Measurements from ENCODE around the gene ELAVL1.
"Not testable (repeated sequence)": the region's sequence is repeated elsewhere in the genome, so short reads cannot be mapped to it uniquely, and the experiment has no call there.

DNA sequence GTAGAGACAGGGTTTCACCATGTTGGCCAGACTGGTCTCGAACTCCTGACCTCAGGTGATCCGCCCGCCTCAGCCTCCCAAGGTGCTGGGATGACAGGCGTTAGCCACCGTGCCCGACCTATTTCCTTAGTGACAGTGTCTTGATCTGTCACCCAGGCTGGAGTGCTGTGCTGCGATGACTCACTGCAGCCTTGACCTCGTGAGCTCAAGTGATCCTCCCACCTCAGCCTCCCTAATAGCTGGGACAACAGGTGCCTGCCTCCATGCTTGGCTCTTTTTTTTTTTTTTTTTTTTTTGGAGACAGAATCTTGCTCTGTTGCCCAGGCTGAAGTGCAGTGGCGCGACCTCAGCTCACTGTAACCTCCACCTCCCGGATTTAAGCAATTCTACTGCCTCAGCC, 75.4 kb downstream of the ELAVL1 start:
- TF ChIP-seq, protein P1, sequence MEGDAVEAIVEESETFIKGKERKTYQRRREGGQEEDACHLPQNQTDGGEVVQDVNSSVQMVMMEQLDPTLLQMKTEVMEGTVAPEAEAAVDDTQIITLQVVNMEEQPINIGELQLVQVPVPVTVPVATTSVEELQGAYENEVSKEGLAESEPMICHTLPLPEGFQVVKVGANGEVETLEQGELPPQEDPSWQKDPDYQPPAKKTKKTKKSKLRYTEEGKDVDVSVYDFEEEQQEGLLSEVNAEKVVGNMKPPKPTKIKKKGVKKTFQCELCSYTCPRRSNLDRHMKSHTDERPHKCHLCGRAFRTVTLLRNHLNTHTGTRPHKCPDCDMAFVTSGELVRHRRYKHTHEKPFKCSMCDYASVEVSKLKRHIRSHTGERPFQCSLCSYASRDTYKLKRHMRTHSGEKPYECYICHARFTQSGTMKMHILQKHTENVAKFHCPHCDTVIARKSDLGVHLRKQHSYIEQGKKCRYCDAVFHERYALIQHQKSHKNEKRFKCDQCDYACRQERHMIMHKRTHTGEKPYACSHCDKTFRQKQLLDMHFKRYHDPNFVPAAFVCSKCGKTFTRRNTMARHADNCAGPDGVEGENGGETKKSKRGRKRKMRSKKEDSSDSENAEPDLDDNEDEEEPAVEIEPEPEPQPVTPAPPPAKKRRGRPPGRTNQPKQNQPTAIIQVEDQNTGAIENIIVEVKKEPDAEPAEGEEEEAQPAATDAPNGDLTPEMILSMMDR (IDR thresholded peaks at IDR 0.05), result not testable (repeated sequence)
- not testable (repeated sequence) for TF ChIP-seq POLR2A (IDR thresholded peaks at IDR 0.05)
